Measurements from ENCODE around the gene DNAJC11. TPM values are rescaled to one million over a fixed set of nuclear protein-coding genes. Genes with fewer than 3 reads are reported as not detected.

Gene DNAJC11
- total RNA-seq, 3 donors from 2014 or later (not counting 1 experiment from before 2014, with no cell fraction given) = 28.7 to 40.1 (median 36.2) TPM

DNA sequence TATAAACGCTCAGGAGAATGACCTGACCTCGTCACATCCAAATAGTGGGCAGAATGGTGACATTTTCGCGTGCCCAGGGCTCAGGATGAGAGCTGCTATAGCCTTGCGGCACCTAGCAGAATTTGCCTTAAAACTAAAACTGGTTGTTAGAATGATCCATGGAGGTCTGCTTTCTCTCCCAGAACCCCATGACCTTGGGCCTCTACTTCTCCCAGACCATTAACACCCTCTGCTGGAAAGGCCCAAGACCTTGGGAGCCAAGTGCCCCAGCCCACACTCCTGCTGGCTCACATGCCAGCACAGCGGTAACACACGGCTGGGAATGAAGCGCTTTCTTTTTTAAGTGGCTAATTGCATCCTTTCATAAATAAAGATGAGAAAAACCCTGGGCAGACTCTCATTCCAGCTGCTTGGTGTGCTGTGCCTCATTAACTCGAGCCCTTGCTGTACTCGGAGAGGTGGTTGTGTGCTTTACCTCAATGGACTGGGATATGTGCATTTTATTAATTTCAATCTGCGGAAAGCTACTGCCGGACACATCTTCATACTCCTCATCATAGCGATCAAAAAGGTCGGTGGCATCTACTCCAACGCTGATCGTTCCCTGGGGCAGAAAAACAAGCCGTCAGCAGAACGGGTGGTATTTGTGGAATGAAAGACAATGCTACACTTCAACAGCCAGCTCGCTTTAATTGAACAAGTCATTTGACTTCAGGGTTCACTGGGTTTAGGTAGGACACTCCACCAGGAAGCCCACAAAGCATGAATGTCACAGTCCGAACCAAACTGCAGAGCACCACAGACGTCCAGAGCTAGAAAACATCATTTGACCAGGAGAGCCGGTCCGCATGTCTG lies 48.0 kb downstream of the DNAJC11 start:
- Histone ChIP-seq H3K27ac (ENCODE audit: low read length) (no peak overlapping the region), H3K9me3 (ENCODE audit: control insufficient read depth, insufficient read depth, low read length) (no peaks in the 10 kb centered on the region), H3K4me3 (ENCODE audit: low read length) (no peak overlapping the region), H3K27me3 (ENCODE audit: control insufficient read depth, insufficient read depth, low read length) (no peaks in the 10 kb centered on the region), H3K36me3 (ENCODE audit: control insufficient read depth, insufficient read depth, low read length) (peaks cover 21% of the 10 kb centered on the region), H3K4me1 (ENCODE audit: control insufficient read depth, insufficient read depth, low read length) (no peaks in the 10 kb centered on the region)
- ATAC-seq (no peak), DNase-seq (no peak)
- Mint-ChIP-seq H3K27ac (no peak overlapping the region), H3K9me3 (no peaks in the 10 kb centered on the region), H3K4me3 (no peak overlapping the region), H3K27me3 (ENCODE audit: low read depth in 2 of 2) (no peaks in the 10 kb centered on the region), H3K4me1 (no peaks in the 10 kb centered on the region), H3K36me3 (no peaks in the 10 kb centered on the region)
- intact Hi-C loops (cut with micrococcal nuclease) = no loop called here
- TF ChIP-seq, protein P1, sequence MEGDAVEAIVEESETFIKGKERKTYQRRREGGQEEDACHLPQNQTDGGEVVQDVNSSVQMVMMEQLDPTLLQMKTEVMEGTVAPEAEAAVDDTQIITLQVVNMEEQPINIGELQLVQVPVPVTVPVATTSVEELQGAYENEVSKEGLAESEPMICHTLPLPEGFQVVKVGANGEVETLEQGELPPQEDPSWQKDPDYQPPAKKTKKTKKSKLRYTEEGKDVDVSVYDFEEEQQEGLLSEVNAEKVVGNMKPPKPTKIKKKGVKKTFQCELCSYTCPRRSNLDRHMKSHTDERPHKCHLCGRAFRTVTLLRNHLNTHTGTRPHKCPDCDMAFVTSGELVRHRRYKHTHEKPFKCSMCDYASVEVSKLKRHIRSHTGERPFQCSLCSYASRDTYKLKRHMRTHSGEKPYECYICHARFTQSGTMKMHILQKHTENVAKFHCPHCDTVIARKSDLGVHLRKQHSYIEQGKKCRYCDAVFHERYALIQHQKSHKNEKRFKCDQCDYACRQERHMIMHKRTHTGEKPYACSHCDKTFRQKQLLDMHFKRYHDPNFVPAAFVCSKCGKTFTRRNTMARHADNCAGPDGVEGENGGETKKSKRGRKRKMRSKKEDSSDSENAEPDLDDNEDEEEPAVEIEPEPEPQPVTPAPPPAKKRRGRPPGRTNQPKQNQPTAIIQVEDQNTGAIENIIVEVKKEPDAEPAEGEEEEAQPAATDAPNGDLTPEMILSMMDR (IDR thresholded peaks at IDR 0.05) = no peak
- WGBS (ENCODE audit: insufficient coverage) = 97% methylated on average over 23 of the region's 23 CpGs

DNA sequence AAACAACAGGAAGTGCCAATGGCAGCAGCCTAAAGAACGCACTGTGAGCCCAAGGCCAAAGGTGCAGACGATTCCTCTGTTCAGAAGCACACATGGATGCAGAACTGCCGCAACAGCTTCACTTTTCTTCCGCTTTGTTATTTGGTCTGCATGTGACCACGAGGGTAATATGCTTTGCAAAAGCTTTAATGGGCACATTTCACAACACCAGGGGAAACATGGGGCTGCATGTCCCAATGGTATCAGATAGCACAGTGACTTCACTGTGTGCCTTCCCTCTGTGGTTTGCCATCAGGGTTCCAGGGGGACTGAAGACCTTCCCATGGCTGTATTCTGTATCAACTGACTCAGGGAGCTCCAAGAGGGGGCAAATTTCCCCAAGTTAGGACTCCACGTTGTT lies 48.6 kb downstream of the DNAJC11 start:
- WGBS (ENCODE audit: insufficient coverage) = 93% methylated on average over 6 of the region's 6 CpGs
- Histone ChIP-seq H3K4me1 (ENCODE audit: control insufficient read depth, insufficient read depth, low read length) (no peaks in the 10 kb centered on the region), H3K36me3 (ENCODE audit: control insufficient read depth, insufficient read depth, low read length) (peaks cover 21% of the 10 kb centered on the region), H3K9me3 (ENCODE audit: control insufficient read depth, insufficient read depth, low read length) (no peaks in the 10 kb centered on the region), H3K4me3 (ENCODE audit: low read length) (no peak overlapping the region), H3K27ac (ENCODE audit: low read length) (no peak overlapping the region), H3K27me3 (ENCODE audit: control insufficient read depth, insufficient read depth, low read length) (no peaks in the 10 kb centered on the region)
- Mint-ChIP-seq H3K27ac (no peak overlapping the region), H3K9me3 (no peaks in the 10 kb centered on the region), H3K4me1 (no peaks in the 10 kb centered on the region), H3K27me3 (ENCODE audit: low read depth in 2 of 2) (no peaks in the 10 kb centered on the region), H3K4me3 (no peak overlapping the region), H3K36me3 (no peaks in the 10 kb centered on the region)
- DNase-seq (no peak), ATAC-seq (no peak)
- intact Hi-C loops (cut with micrococcal nuclease) = no loop called here
- TF ChIP-seq, protein P1 (IDR thresholded peaks at IDR 0.05) = no peak

DNA sequence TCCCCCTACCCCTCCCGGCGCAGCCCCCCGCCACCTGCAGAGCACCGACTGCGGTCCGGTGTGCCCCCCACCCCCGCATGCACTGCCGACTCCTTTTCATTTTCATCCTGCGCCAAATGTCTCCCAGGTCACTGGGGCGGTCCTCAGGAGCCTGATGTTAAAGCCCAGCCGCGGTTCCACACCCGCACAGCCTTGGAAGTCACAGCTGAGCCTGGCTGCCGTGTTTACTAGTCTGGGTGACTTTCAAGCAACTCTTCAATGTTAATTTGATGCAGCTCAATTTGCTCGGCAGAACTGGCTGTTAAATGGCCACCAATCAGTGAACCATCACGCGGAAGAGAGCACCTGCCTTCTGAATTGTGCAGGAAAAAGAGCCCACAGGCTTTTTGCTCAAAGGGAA lies 49.7 kb downstream of the DNAJC11 start:
- TF ChIP-seq, protein P1 (IDR thresholded peaks at IDR 0.05) = no peak
- DNase-seq (no peak), ATAC-seq (no peak)
- Mint-ChIP-seq H3K36me3 (no peaks in the 10 kb centered on the region), H3K27me3 (ENCODE audit: low read depth in 2 of 2) (no peaks in the 10 kb centered on the region), H3K27ac (no peak overlapping the region), H3K9me3 (no peaks in the 10 kb centered on the region), H3K4me1 (no peaks in the 10 kb centered on the region), H3K4me3 (no peak overlapping the region)
- H3K27ac ChIP-seq (ENCODE audit: low read length) = no peak overlapping the region
- H3K27me3 ChIP-seq (ENCODE audit: control insufficient read depth, insufficient read depth, low read length) = no peaks in the 10 kb centered on the region
- H3K4me1 ChIP-seq (ENCODE audit: control insufficient read depth, insufficient read depth, low read length) = no peaks in the 10 kb centered on the region
- intact Hi-C loops (cut with micrococcal nuclease) = no loop called here
- 98% methylated on average over 17 of the region's 17 CpGs for WGBS (ENCODE audit: insufficient coverage)
- H3K9me3 ChIP-seq (ENCODE audit: control insufficient read depth, insufficient read depth, low read length) = no peaks in the 10 kb centered on the region
- H3K36me3 ChIP-seq (ENCODE audit: control insufficient read depth, insufficient read depth, low read length) = peaks cover 21% of the 10 kb centered on the region
- H3K4me3 ChIP-seq (ENCODE audit: low read length) = no peak overlapping the region

DNA sequence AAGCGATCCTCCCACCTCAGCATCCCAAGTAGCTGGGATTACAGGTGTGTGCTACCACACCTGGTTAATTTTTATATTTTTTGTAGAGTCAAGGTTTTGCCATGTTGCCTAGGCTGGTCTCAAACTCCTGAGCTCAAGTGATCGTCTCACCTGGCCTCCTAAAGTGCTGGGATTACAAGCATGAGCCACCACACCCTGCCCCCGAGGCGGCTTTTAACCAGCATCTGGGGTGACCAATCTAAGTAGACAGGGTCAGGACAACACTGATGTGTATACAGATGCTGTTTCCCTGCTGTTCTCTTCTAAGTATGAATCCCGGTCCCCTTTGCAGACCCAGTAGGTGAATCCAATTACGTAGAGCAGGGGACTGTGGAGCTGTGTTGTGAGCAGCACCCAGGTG lies 53.1 kb downstream of the DNAJC11 start:
- Histone ChIP-seq H3K27me3 (ENCODE audit: control insufficient read depth, insufficient read depth, low read length) (no peaks in the 10 kb centered on the region), H3K36me3 (ENCODE audit: control insufficient read depth, insufficient read depth, low read length) (peaks cover 28% of the 10 kb centered on the region), H3K27ac (ENCODE audit: low read length) (no peak overlapping the region), H3K4me1 (ENCODE audit: control insufficient read depth, insufficient read depth, low read length) (no peaks in the 10 kb centered on the region), H3K4me3 (ENCODE audit: low read length) (no peak overlapping the region), H3K9me3 (ENCODE audit: control insufficient read depth, insufficient read depth, low read length) (no peaks in the 10 kb centered on the region)
- Mint-ChIP-seq H3K27me3 (ENCODE audit: low read depth in 2 of 2) (no peaks in the 10 kb centered on the region), H3K36me3 (no peaks in the 10 kb centered on the region), H3K27ac (no peak overlapping the region), H3K4me1 (no peaks in the 10 kb centered on the region), H3K9me3 (no peaks in the 10 kb centered on the region), H3K4me3 (no peak overlapping the region)
- TF ChIP-seq, protein P1 (IDR thresholded peaks at IDR 0.05) = no peak
- DNase-seq = no peak
- WGBS (ENCODE audit: insufficient coverage) = 88% methylated on average over 6 of the region's 6 CpGs
- ATAC-seq = no peak
- intact Hi-C loops (cut with micrococcal nuclease) = no loop called here

All from natural killer cell (primary cell).